Keratinocyte (primary cell): Measurements from ENCODE around the gene BCAP31.

Source experiments
- CTCF ChIP-seq, 3 experiments: IDR thresholded peaks in 1 of 3; conservative IDR thresholded peaks in 1 of 3; optimal IDR thresholded peaks in 1 of 3; 2 replicates in 2 of 3; 3 replicates in 1 of 3; pipeline versions ENCODE3 to v1.5.1; 2011; ENCODE audit warnings: low read length in 3 of 3, mild to moderate bottlenecking in 3 of 3, moderate library complexity in 2 of 3, control low read depth in 1 of 3, inconsistent platforms in 1 of 3; ENCODE audit not compliant: insufficient read depth in 2 of 3; ENCODE audit errors: extremely low read depth in 1 of 3
- EZH2 ChIP-seq: IDR thresholded peaks from one replicate; pipeline ENCODE4 v1.6.1; 2012; ENCODE audit warnings: inconsistent platforms, mild to moderate bottlenecking, low read length, moderate library complexity

GRCh38 chrX:153696100-153696499, 28.1 kb downstream of the BCAP31 start:
- TF ChIP-seq CTCF (optimal IDR thresholded peaks at IDR 0.05 in 1 of 3, IDR thresholded peaks at IDR 0.05 in 1 of 3, conservative IDR thresholded peaks at IDR 0.05 in 1 of 3; ENCODE audit: extremely low read depth in 1 of 3, insufficient read depth in 2 of 3, low read length in 3 of 3) (no peak), EZH2 (no peak)
